GM12878 (cell line): ENCODE results near the gene PEX6. TPM values are rescaled to one million over a fixed set of nuclear protein-coding genes. Genes with fewer than 3 reads are reported as not detected.

Experiments used
- ATF7 ChIP-seq: fragments of 450-650 bp; IDR thresholded peaks from 2 replicates; pipeline ENCODE4 v1.6.1; 2016; ENCODE audit warnings: low read depth, mild to moderate bottlenecking
- BACH1 ChIP-seq: fragments of 450-650 bp; IDR thresholded peaks from 2 replicates; pipeline ENCODE4 v1.6.1; 2017; ENCODE audit warnings: mild to moderate bottlenecking, borderline replicate concordance
- BCL11A ChIP-seq: IDR thresholded peaks from 2 replicates; pipeline ENCODE4 v1.6.1; 2011; ENCODE audit warnings: low read depth, low read length
- CBFB ChIP-seq: IDR thresholded peaks from 2 replicates; pipeline ENCODE4 v1.6.1; 2016; ENCODE audit warnings: antibody characterized with exemption, low read depth
- CBX3 ChIP-seq: fragments of 200-600 bp; sonication (generic); IDR thresholded peaks from 2 replicates; pipeline ENCODE4 v1.6.1; 2016; ENCODE audit warnings: low read depth, borderline replicate concordance
- E2F4 ChIP-seq: IDR thresholded peaks from 2 replicates; pipeline ENCODE4 v1.6.1; 2012; ENCODE audit warnings: low read depth, low read length, improper control_type of control experiment
- E2F8 ChIP-seq: fragments of 450-650 bp; IDR thresholded peaks from 2 replicates; pipeline ENCODE4 v1.6.1; 2018; ENCODE audit warnings: mild to moderate bottlenecking, low read depth, moderate library complexity; ENCODE audit not compliant: partially characterized antibody
- ELK1 ChIP-seq: IDR thresholded peaks from 2 replicates; pipeline ENCODE4 v1.6.1; 2012; ENCODE audit warnings: low read depth, low read length, improper control_type of control experiment
- ESRRA ChIP-seq: IDR thresholded peaks from 2 replicates; pipeline ENCODE4 v1.6.1; 2012; ENCODE audit warnings: mild to moderate bottlenecking, low read length, improper control_type of control experiment
- FOS ChIP-seq: IDR thresholded peaks from 3 replicates; pipeline ENCODE4 v1.6.1; 2011; ENCODE audit warnings: borderline replicate concordance; ENCODE audit not compliant: insufficient read length; ENCODE audit errors: extremely low read depth
- KDM1A ChIP-seq: fragments of 200-600 bp; sonication (generic); IDR thresholded peaks from 2 replicates; pipeline ENCODE4 v1.6.1; 2016; ENCODE audit warnings: borderline replicate concordance
- MTA2 ChIP-seq: fragments of 450-650 bp; IDR thresholded peaks from 2 replicates; pipeline ENCODE4 v1.6.1; 2016; ENCODE audit warnings: low read depth, mild to moderate bottlenecking, moderate library complexity
- MXI1 ChIP-seq: fragments of 150-350 bp; IDR thresholded peaks from 2 replicates; pipeline ENCODE4 v1.6.1; 2011; ENCODE audit warnings: low read depth, mild to moderate bottlenecking, inconsistent platforms, low read length, improper control_type of control experiment
- POLR2AphosphoS2 ChIP-seq: IDR thresholded peaks from 2 replicates; pipeline ENCODE4 v1.6.1; 2011; ENCODE audit warnings: low read depth, mild to moderate bottlenecking, low read length, improper control_type of control experiment, moderate library complexity
- POLR2AphosphoS5 ChIP-seq: IDR thresholded peaks from 2 replicates; pipeline ENCODE4 v1.6.1; 2011; ENCODE audit warnings: mild to moderate bottlenecking, low read length, inconsistent platforms
- SKIL ChIP-seq: fragments of 450-650 bp; IDR thresholded peaks from 2 replicates; pipeline ENCODE4 v1.6.1; 2017; ENCODE audit warnings: mild to moderate bottlenecking, low read depth, inconsistent platforms; ENCODE audit not compliant: poor library complexity, severe bottlenecking
- SP1 ChIP-seq: IDR thresholded peaks from one replicate; pipeline ENCODE4 v1.6.1; 2011; ENCODE audit warnings: low read depth, low read length
- SRF ChIP-seq, 2 experiments: IDR thresholded peaks; 2 replicates each; pipeline ENCODE4 v1.6.1; 2011; ENCODE audit warnings: low read depth in 2 of 2, low read length in 2 of 2, mild to moderate bottlenecking in 1 of 2, moderate library complexity in 1 of 2
- WRNIP1 ChIP-seq: IDR thresholded peaks from 2 replicates; pipeline ENCODE4 v1.6.1; 2011; ENCODE audit warnings: low read depth, low read length, improper control_type of control experiment, borderline replicate concordance
- ZBTB33 ChIP-seq: fragments of 450-650 bp; IDR thresholded peaks from 2 replicates; pipeline ENCODE4 v1.6.1; 2017; ENCODE audit warnings: mild to moderate bottlenecking
- polyA plus RNA-seq, 11 experiments: library from polyadenylated mRNA; depleted of rRNA in 4 of 11; unstranded in 6 of 11; stranded (reverse) in 5 of 11; fragments of >200 nt; fragmentation: Nextera tagmentation in 4 of 11; fragmentation: Illumina TruSeq in 1 of 11; extraction: Ambion mirVana in 4 of 11; extraction: Trizol in 1 of 11; gene quantifications; 1 replicate in 1 of 11; 2 replicates in 10 of 11; pipeline versions ENCODE4 v1.2.1 to v1.2.3, GENCODE V29; 2011 to 2016; ENCODE audit warnings: inconsistent platforms in 2 of 11, missing spikeins in 2 of 11, low read depth in 1 of 11
- total RNA-seq, 4 experiments: library from RNA; depleted of rRNA in 3 of 4; stranded (reverse); fragments of >200 nt in 3 of 4; fragmentation: Illumina TruSeq in 1 of 4; extraction: Trizol in 1 of 4; gene quantifications; 2 replicates each; pipeline versions ENCODE4 v1.2.1 to v1.2.3, GENCODE V29; 2013 to 2021

PEX6 gene
- total and polyA plus RNA-seq, 10 of the 15 experiments (the other 5 are each of a cell fraction or from before 2014, with no cell fraction given) = 0.39 to 21.1 (median 7.8) TPM

GRCh38 chr6:42928986-42929820 lies 49.8 kb downstream of the PEX6 start, which contains the start of gene CNPY3 (continued):
- TF ChIP-seq CBX3 (no peak), FOS (peak; percentile 96), SP1 (peak; percentile 97), WRNIP1 (no peak), MXI1 (peak; percentile 86), POLR2AphosphoS2 (0 out of 2 replicates have a peak, but pooled peaks have one; percentile 75), MTA2 (no peak), SRF (IDR thresholded peaks at IDR 0.05; ENCODE audit: low read depth in 2 of 2, low read length in 2 of 2) (no peak), ZBTB33 (no peak), BCL11A (no peak), E2F4 (peak; percentile 87), POLR2AphosphoS5 (peak; percentile 84), ATF7 (no peak; the same call in 1 of the 2 replicates), E2F8 (peak; percentile 1), BACH1 (peak; percentile 81; the same call in 1 of the 2 replicates), ESRRA (no peak), KDM1A (no peak), ELK1 (peak; percentile 53), SKIL (peak; percentile 67), CBFB (0 out of 2 replicates have a peak, but pooled peaks have one; percentile 43)
